H9 (cell line): Measurements from ENCODE around the gene BCAR3. TPM values are rescaled to one million over a fixed set of nuclear protein-coding genes. Genes with fewer than 3 reads are reported as not detected.

ENCODE experiments used
- DNase-seq: peaks from one replicate; pipeline ENCODE4 v3.0.0-alpha.2; 2017
- H2AFZ ChIP-seq: one replicate; pipeline ENCODE4 v1.6.1; 2013; ENCODE audit warnings: mild to moderate bottlenecking, low read length, control low read depth, moderate library complexity
- H2AK5ac ChIP-seq: 2 replicates; pipeline ENCODE4 v1.6.1; 2013; ENCODE audit warnings: low read length, control low read depth, mixed read lengths; ENCODE audit not compliant: insufficient read length
- H2BK120ac ChIP-seq: one replicate; pipeline ENCODE4 v1.6.1; 2013; ENCODE audit warnings: low read depth, mild to moderate bottlenecking, low read length, control low read depth, inconsistent platforms; ENCODE audit not compliant: poor library complexity, severe bottlenecking
- H2BK12ac ChIP-seq: 2 replicates; pipeline ENCODE4 v1.6.1; 2013; ENCODE audit warnings: low read length, control low read depth, mixed read lengths, low read depth; ENCODE audit not compliant: insufficient read length
- H2BK15ac ChIP-seq: 2 replicates; pipeline ENCODE4 v1.6.1; 2013; ENCODE audit warnings: low read depth, low read length, control low read depth
- H2BK20ac ChIP-seq: one replicate; pipeline ENCODE4 v1.6.1; 2013; ENCODE audit warnings: low read depth, mild to moderate bottlenecking, low read length, control low read depth, inconsistent platforms; ENCODE audit not compliant: poor library complexity, severe bottlenecking
- H2BK5ac ChIP-seq: 2 replicates; pipeline ENCODE4 v1.6.1; 2013; ENCODE audit warnings: low read length, control low read depth, mixed read lengths; ENCODE audit not compliant: insufficient read length
- H3K14ac ChIP-seq: 2 replicates; pipeline ENCODE4 v1.6.1; 2013; ENCODE audit warnings: low read length, control low read depth; ENCODE audit not compliant: insufficient read depth
- H3K18ac ChIP-seq: 2 replicates; pipeline ENCODE4 v1.6.1; 2013; ENCODE audit warnings: low read depth, mild to moderate bottlenecking, mixed read lengths, low read length, control low read depth; ENCODE audit not compliant: insufficient read length
- H3K23ac ChIP-seq: 2 replicates; pipeline ENCODE4 v1.6.1; 2013; ENCODE audit warnings: low read length, control low read depth, mixed read lengths, low read depth; ENCODE audit not compliant: insufficient read length
- H3K23me2 ChIP-seq: 2 replicates; pipeline ENCODE4 v1.6.1; 2013; ENCODE audit warnings: low read depth, mild to moderate bottlenecking, mixed read lengths, low read length, control low read depth; ENCODE audit not compliant: insufficient read length, poor library complexity, severe bottlenecking
- H3K27ac ChIP-seq: 2 replicates; pipeline ENCODE4 v1.5.1; 2013; ENCODE audit warnings: low read length, control low read depth, mixed read lengths, low read depth; ENCODE audit not compliant: insufficient read length
- H3K27me3 ChIP-seq: 2 replicates; pipeline ENCODE4 v1.6.1; 2013; ENCODE audit warnings: low read length, control low read depth, inconsistent platforms; ENCODE audit not compliant: insufficient read depth
- H3K4ac ChIP-seq: 2 replicates; pipeline ENCODE4 v1.6.1; 2013; ENCODE audit warnings: low read depth, mild to moderate bottlenecking, control low read depth, inconsistent platforms, low read length, moderate library complexity
- H3K4me1 ChIP-seq: 2 replicates; pipeline ENCODE4 v1.6.1; 2013; ENCODE audit warnings: low read length, control low read depth, inconsistent platforms; ENCODE audit not compliant: insufficient read depth
- H3K4me2 ChIP-seq: 2 replicates; pipeline ENCODE4 v1.6.1; 2013; ENCODE audit warnings: low read length, control low read depth, mixed read lengths; ENCODE audit not compliant: insufficient read length, insufficient read depth
- H3K56ac ChIP-seq: 2 replicates; pipeline ENCODE4 v1.6.1; 2013; ENCODE audit warnings: low read depth, mild to moderate bottlenecking, mixed read lengths, low read length, control low read depth; ENCODE audit not compliant: insufficient read length
- H3K79me1 ChIP-seq: 2 replicates; pipeline ENCODE4 v1.6.1; 2013; ENCODE audit warnings: low read depth, mild to moderate bottlenecking, moderate library complexity, low read length, control low read depth, inconsistent platforms; ENCODE audit not compliant: insufficient read depth, poor library complexity, severe bottlenecking
- H3K79me2 ChIP-seq: 2 replicates; pipeline ENCODE4 v1.6.1; 2013; ENCODE audit warnings: low read length, control low read depth, inconsistent platforms; ENCODE audit not compliant: insufficient read depth
- H3K9ac ChIP-seq: 2 replicates; pipeline ENCODE4 v1.6.1; 2013; ENCODE audit warnings: low read length, control low read depth, mixed read lengths; ENCODE audit not compliant: insufficient read length; ENCODE audit errors: extremely low read depth
- H3K9me3 ChIP-seq: one replicate; pipeline ENCODE4 v1.6.1; 2013; ENCODE audit warnings: low read depth, low read length, inconsistent platforms; ENCODE audit not compliant: control insufficient read depth
- H3T11ph ChIP-seq: one replicate; pipeline ENCODE4 v1.6.1; 2013; ENCODE audit warnings: mild to moderate bottlenecking, low read length, control low read depth, inconsistent platforms
- H4K20me1 ChIP-seq: one replicate; pipeline ENCODE4 v1.6.1; 2013; ENCODE audit not compliant: control insufficient read depth, insufficient read length, insufficient read depth
- H4K5ac ChIP-seq: 2 replicates; pipeline ENCODE4 v1.6.1; 2013; ENCODE audit warnings: low read depth, mild to moderate bottlenecking, mixed read lengths, low read length, control low read depth; ENCODE audit not compliant: insufficient read length
- H4K8ac ChIP-seq: replicated peaks from 2 replicates; pipeline ENCODE4 v1.6.1; 2013; ENCODE audit warnings: low read length, control low read depth, mixed read lengths, low read depth; ENCODE audit not compliant: insufficient read length
- H4K91ac ChIP-seq: 2 replicates; pipeline ENCODE4 v1.6.1; 2013; ENCODE audit warnings: low read depth, mild to moderate bottlenecking, moderate library complexity, mixed read lengths, low read length, control low read depth; ENCODE audit not compliant: insufficient read length
- H3K27ac Mint-ChIP-seq, 3 experiments: 2 replicates in 2 of 3; 3 replicates in 1 of 3; pipeline ENCODE4 v1.8.0; 2020 to 2021; ENCODE audit warnings: mixed read lengths in 3 of 3, mild to moderate bottlenecking in 1 of 3, moderate library complexity in 1 of 3
- H3K27me3 Mint-ChIP-seq: 2 replicates; pipeline ENCODE4 v1.8.0; 2021; ENCODE audit warnings: low read depth, mild to moderate bottlenecking, moderate library complexity, mixed read lengths
- H3K36me3 Mint-ChIP-seq, 3 experiments: 2 replicates in 2 of 3; 3 replicates in 1 of 3; pipeline ENCODE4 v1.8.0; 2020 to 2021; ENCODE audit warnings: low read depth in 3 of 3, mixed read lengths in 3 of 3; ENCODE audit not compliant: insufficient read depth in 1 of 3
- H3K4me1 Mint-ChIP-seq, 2 experiments: 2 replicates each; pipeline ENCODE4 v1.8.0; 2020; ENCODE audit warnings: mixed read lengths in 2 of 2
- H3K4me3 Mint-ChIP-seq, 2 experiments: 2 replicates in 1 of 2; 3 replicates in 1 of 2; pipeline ENCODE4 v1.8.0; 2020 to 2021; ENCODE audit warnings: mild to moderate bottlenecking in 2 of 2, mixed read lengths in 2 of 2, moderate library complexity in 1 of 2
- H3K9me3 Mint-ChIP-seq, 2 experiments: 2 replicates in 1 of 2; 3 replicates in 1 of 2; pipeline ENCODE4 v1.8.0; 2020; ENCODE audit warnings: mild to moderate bottlenecking in 2 of 2, mixed read lengths in 2 of 2, moderate library complexity in 1 of 2
- whole genome bisulfite sequencing: extraction: QIAGEN DNeasy Blood & Tissue Kit; methylation state at CpG from one replicate; pipeline ENCODE4 v1.1.7; 2013; ENCODE audit warnings: missing lambda C conversion rate, low lambda C conversion rate, mixed read lengths; ENCODE audit not compliant: insufficient read length; ENCODE audit errors: extremely low coverage; 5-methylcytosine and 5-hydroxymethylcytosine counted together
- total RNA-seq: library from RNA; stranded (reverse); gene quantifications from 2 replicates; pipeline ENCODE4 v1.2.1, GENCODE V29; 2021
- TF ChIP-seq, protein P1 (sequence below): fragments of 200-600 bp; sonication (generic); conservative IDR thresholded peaks from 3 replicates; pipeline ENCODE4 v1.8.0; 2021; ENCODE audit warnings: antibody characterized with exemption, mild to moderate bottlenecking

BCAR3 gene
- total RNA-seq, 1 experiment from 2014 or later, result 4.9 TPM

DNA sequence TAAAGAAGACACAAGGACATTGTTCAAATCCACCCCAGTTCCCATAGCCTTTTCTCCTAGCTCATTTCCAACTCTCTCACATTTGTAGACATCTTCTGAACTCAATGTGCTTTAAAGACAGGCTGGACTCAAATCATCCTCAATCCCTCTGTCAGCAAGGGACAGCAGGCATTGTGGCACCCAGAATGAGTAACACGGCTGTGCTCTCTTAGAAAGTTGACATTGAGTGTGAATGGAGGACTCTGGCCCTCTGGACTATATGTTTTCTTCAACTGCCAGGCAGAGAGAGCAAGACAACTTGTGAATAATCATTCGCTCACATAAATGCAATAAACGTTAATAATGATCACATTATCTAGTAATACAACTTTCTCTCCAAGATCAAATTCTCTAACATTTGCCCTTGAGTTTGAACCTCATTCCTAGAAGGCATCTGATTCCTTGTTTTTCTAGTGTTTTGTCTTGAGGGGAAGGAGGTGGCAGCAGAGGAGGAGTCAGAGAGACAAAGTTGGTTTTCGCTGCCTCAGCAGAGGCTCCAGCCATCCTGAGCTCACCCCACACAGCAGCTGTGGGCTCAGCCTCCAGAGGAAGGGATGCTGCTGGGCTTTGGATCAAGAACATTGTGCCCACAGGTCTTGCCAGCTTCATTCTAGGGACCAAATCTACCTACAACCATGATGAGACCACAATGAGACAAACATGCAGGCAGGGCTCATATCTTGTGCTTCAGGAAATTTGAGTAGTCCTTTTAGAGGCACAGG, 85.1 kb downstream of the BCAR3 start:
- Histone ChIP-seq H3K4me1 (peaks cover 17% of the 10 kb centered on the region), H2AFZ (no peak overlapping the region), H3T11ph (no peak overlapping the region), H4K8ac (no peak overlapping the region), H3K27ac (no peak overlapping the region), H4K5ac (no peak overlapping the region), H2BK5ac (no peak overlapping the region), H2BK120ac (no peak overlapping the region), H2BK15ac (no peak overlapping the region), H3K18ac (no peak overlapping the region), H2BK20ac (no peak overlapping the region), H4K20me1 (no peaks in the 10 kb centered on the region), H3K56ac (no peak overlapping the region), H3K79me1 (no peaks in the 10 kb centered on the region), H3K9me3 (no peaks in the 10 kb centered on the region), H3K4ac (no peak overlapping the region), H3K79me2 (no peaks in the 10 kb centered on the region), H2AK5ac (no peak overlapping the region), H2BK12ac (no peak overlapping the region), H3K9ac (no peak overlapping the region), H3K23ac (no peak overlapping the region), H3K23me2 (no peaks in the 10 kb centered on the region), H4K91ac (no peak overlapping the region), H3K14ac (no peak overlapping the region), H3K27me3 (no peaks in the 10 kb centered on the region), H3K4me2 (no peak overlapping the region)
- TF ChIP-seq, protein P1, sequence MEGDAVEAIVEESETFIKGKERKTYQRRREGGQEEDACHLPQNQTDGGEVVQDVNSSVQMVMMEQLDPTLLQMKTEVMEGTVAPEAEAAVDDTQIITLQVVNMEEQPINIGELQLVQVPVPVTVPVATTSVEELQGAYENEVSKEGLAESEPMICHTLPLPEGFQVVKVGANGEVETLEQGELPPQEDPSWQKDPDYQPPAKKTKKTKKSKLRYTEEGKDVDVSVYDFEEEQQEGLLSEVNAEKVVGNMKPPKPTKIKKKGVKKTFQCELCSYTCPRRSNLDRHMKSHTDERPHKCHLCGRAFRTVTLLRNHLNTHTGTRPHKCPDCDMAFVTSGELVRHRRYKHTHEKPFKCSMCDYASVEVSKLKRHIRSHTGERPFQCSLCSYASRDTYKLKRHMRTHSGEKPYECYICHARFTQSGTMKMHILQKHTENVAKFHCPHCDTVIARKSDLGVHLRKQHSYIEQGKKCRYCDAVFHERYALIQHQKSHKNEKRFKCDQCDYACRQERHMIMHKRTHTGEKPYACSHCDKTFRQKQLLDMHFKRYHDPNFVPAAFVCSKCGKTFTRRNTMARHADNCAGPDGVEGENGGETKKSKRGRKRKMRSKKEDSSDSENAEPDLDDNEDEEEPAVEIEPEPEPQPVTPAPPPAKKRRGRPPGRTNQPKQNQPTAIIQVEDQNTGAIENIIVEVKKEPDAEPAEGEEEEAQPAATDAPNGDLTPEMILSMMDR, result no peak
- WGBS, result no CpG with 5 or more reads among the region's 4 CpGs
- no peaks in the 10 kb centered on the region for H3K27me3 Mint-ChIP-seq
- peaks cover 0 to 5% (median 3%) of the 10 kb centered on the region in 3 experiments; a peak in 5 of 7 replicates for H3K36me3 Mint-ChIP-seq
- H3K4me3 Mint-ChIP-seq, result no peak overlapping the region
- H3K27ac Mint-ChIP-seq, result no peak overlapping the region
- peaks cover 44 to 56% of the 10 kb centered on the region in 2 experiments for H3K4me1 Mint-ChIP-seq
- no peaks in the 10 kb centered on the region; a peak in 1 of 5 replicates for H3K9me3 Mint-ChIP-seq
- DNase-seq, result no peak
